SU-DHL-6 (cell line): ENCODE measurements around the gene ANAPC4.
"Not testable (repeated sequence)": the region's sequence is repeated elsewhere in the genome, so short reads cannot be mapped to it uniquely, and the experiment has no call there.

Experiments used
- H2AFZ ChIP-seq: fragments of 200-600 bp; sonication (generic); 2 replicates; pipeline ENCODE4 v1.6.1; 2014; ENCODE audit warnings: low read depth, mild to moderate bottlenecking, moderate library complexity, mixed read lengths, antibody characterized with exemption, low read length; ENCODE audit not compliant: severe bottlenecking
- H3F3A ChIP-seq: fragments of 200-600 bp; shearing (Covaris generic); 2 replicates; pipeline ENCODE4 v1.6.0; 2016; ENCODE audit warnings: antibody characterized with exemption, mild to moderate bottlenecking; ENCODE audit not compliant: insufficient read depth
- H3K27ac ChIP-seq: fragments of 200-600 bp; sonication (generic); 2 replicates; pipeline ENCODE4 v1.5.1; 2016; ENCODE audit warnings: low read depth, mild to moderate bottlenecking, low read length, moderate library complexity, mixed read lengths
- H3K27me3 ChIP-seq: fragments of 200-600 bp; sonication (generic), shearing (Covaris generic); 2 replicates; pipeline ENCODE4 v1.6.0; 2014; ENCODE audit warnings: mild to moderate bottlenecking, low read length
- H3K36me3 ChIP-seq: fragments of 200-600 bp; sonication (generic); 2 replicates; pipeline ENCODE4 v1.6.1; 2014; ENCODE audit warnings: mild to moderate bottlenecking, low read length, mixed read lengths
- H3K4me2 ChIP-seq: fragments of 300-600, 200-600 bp; shearing (Covaris generic), sonication (generic); 2 replicates; pipeline ENCODE4 v1.6.0; 2014; ENCODE audit warnings: low read length, low read depth, mild to moderate bottlenecking; ENCODE audit not compliant: poor library complexity, severe bottlenecking
- H3K4me3 ChIP-seq: fragments of 200-600 bp; sonication (generic); 2 replicates; pipeline ENCODE4 v1.5.1; 2014; ENCODE audit warnings: antibody characterized with exemption, low read length, mild to moderate bottlenecking, mixed read lengths; ENCODE audit not compliant: insufficient read depth, poor library complexity, severe bottlenecking
- H3K79me2 ChIP-seq: fragments of 200-600 bp; sonication (generic); 2 replicates; pipeline ENCODE4 v1.6.1; 2014; ENCODE audit warnings: mild to moderate bottlenecking, low read length, moderate library complexity; ENCODE audit not compliant: insufficient read depth
- H3K9ac ChIP-seq: fragments of 200-600 bp; sonication (generic); 2 replicates; pipeline ENCODE4 v1.7.0; 2014; ENCODE audit warnings: mild to moderate bottlenecking, low read length
- H3K9me2 ChIP-seq: fragments of 200-600 bp; sonication (generic); replicated peaks from 2 replicates; pipeline ENCODE4 v1.6.1; 2014; ENCODE audit warnings: low read length; ENCODE audit not compliant: insufficient read depth
- H3K9me3 ChIP-seq: fragments of 200-600 bp; sonication (generic); 2 replicates; pipeline ENCODE4 v1.6.1; 2014; ENCODE audit warnings: low read length, mixed read lengths; ENCODE audit not compliant: insufficient read depth
- H4K20me1 ChIP-seq: fragments of 200-600 bp; sonication (generic); 2 replicates; pipeline ENCODE4 v1.6.1; 2014; ENCODE audit warnings: low read depth, mild to moderate bottlenecking, antibody characterized with exemption, low read length, moderate library complexity, mixed read lengths
- EZH2phosphoT487 ChIP-seq: fragments of 200-600 bp; sonication (generic), shearing (Covaris generic); conservative IDR thresholded peaks from 2 replicates; pipeline ENCODE4 v1.6.1; 2018; ENCODE audit warnings: mild to moderate bottlenecking, antibody characterized with exemption, low read length, moderate library complexity, mixed read lengths
- TF ChIP-seq, protein P1 (sequence below): fragments of 200-600 bp; sonication (generic); IDR thresholded peaks from one replicate; pipeline ENCODE4 v1.5.1; 2017; ENCODE audit warnings: antibody characterized with exemption, mild to moderate bottlenecking, low read length, moderate library complexity; ENCODE audit not compliant: insufficient read depth, poor library complexity, severe bottlenecking

ANAPC4 gene

DNA sequence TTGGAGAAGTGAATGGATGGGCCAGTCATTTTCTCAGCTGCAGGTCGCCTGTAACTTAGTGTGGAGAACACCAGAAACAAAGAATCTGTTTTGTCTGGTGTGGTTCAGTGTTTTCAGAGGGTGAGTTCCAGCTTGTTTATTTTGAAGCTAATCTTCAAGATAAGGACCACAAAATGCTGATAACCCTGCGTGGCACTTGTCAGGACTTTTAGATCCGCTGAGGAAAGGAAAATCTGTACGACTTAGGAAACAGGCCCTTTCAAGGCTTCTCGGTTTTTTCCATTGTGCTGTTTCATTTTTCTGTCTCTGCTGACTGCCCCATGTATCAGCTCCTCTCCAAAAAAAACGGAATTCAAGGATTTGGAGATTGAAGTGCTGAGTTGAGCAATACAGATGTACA is 8.7 kb upstream of the ANAPC4 start:
- Histone ChIP-seq H3K9me3 (no peaks in the 10 kb centered on the region), H3F3A (peaks cover 5% of the 10 kb centered on the region; the same call in 1 of the 2 replicates), H3K27ac (no peak overlapping the region), H3K4me3 (no peak overlapping the region), H3K79me2 (no peaks in the 10 kb centered on the region), H3K9me2 (no peaks in the 10 kb centered on the region), H3K36me3 (no peaks in the 10 kb centered on the region), H3K9ac (no peak overlapping the region), H4K20me1 (no peaks in the 10 kb centered on the region), H3K4me2 (no peak overlapping the region), H3K27me3 (no peaks in the 10 kb centered on the region), H2AFZ (no peak overlapping the region)
- TF ChIP-seq EZH2phosphoT487: no peak
- TF ChIP-seq, protein P1, sequence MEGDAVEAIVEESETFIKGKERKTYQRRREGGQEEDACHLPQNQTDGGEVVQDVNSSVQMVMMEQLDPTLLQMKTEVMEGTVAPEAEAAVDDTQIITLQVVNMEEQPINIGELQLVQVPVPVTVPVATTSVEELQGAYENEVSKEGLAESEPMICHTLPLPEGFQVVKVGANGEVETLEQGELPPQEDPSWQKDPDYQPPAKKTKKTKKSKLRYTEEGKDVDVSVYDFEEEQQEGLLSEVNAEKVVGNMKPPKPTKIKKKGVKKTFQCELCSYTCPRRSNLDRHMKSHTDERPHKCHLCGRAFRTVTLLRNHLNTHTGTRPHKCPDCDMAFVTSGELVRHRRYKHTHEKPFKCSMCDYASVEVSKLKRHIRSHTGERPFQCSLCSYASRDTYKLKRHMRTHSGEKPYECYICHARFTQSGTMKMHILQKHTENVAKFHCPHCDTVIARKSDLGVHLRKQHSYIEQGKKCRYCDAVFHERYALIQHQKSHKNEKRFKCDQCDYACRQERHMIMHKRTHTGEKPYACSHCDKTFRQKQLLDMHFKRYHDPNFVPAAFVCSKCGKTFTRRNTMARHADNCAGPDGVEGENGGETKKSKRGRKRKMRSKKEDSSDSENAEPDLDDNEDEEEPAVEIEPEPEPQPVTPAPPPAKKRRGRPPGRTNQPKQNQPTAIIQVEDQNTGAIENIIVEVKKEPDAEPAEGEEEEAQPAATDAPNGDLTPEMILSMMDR: no peak

DNA sequence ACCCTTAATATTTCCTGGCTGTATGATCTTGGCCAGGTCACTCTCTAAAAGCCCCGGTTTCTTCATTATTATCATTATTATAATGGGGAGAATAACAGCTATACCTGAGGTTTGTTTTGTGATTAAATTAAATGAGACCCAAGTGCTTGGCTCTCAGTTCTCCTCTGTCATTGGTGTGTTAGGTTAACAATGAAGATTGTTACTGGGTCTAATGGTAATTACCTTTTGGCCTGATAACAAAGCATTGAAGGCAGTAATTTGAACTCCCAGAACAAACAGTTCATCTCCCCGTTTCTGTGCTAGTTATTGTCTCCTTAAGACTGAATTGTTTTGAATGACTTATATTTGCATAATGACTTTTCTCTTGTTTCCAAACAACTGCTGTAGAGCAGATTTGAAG is 6.8 kb upstream of the ANAPC4 start:
- no peaks in the 10 kb centered on the region for H3K9me2 ChIP-seq
- H4K20me1 ChIP-seq: no peaks in the 10 kb centered on the region
- H3K27me3 ChIP-seq: no peaks in the 10 kb centered on the region
- H3K4me2 ChIP-seq: no peak overlapping the region
- H2AFZ ChIP-seq: no peak overlapping the region
- H3K79me2 ChIP-seq: no peaks in the 10 kb centered on the region
- H3K4me3 ChIP-seq: no peak overlapping the region
- H3K36me3 ChIP-seq: no peaks in the 10 kb centered on the region
- no peak overlapping the region for H3K9ac ChIP-seq
- no peaks in the 10 kb centered on the region for H3K9me3 ChIP-seq
- TF ChIP-seq EZH2phosphoT487: no peak
- TF ChIP-seq, protein P1: no peak
- no peak overlapping the region for H3K27ac ChIP-seq
- peaks cover 10% of the 10 kb centered on the region; the same call in 1 of the 2 replicates for H3F3A ChIP-seq

DNA sequence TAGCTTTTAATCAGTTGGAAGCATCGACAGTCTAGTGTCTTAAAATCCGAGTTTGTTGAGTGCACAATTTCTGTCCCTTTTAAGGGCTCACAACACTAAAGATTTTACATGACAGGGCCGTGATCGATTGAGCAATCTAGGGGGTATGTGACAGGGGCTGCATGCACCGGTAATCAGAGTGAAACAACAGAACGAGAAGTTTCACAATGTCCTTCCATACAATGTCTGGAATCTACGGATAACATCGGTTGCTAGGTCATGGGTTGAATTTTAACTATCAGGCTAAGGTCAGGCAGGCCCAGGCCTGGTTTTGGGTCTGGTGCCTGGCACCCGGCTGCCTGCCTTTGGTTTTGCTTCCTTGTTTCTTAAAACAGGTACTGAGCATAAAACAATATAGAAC is 4.5 kb upstream of the ANAPC4 start:
- not testable (repeated sequence) for H3K4me3 ChIP-seq, H4K20me1 ChIP-seq, H3K9me3 ChIP-seq, H3K36me3 ChIP-seq, H3K4me2 ChIP-seq, H3K27me3 ChIP-seq, H2AFZ ChIP-seq, H3K9me2 ChIP-seq, H3K79me2 ChIP-seq, H3K9ac ChIP-seq, H3K27ac ChIP-seq
- H3F3A ChIP-seq: peaks cover 11% of the 10 kb centered on the region; the same call in 1 of the 2 replicates

DNA sequence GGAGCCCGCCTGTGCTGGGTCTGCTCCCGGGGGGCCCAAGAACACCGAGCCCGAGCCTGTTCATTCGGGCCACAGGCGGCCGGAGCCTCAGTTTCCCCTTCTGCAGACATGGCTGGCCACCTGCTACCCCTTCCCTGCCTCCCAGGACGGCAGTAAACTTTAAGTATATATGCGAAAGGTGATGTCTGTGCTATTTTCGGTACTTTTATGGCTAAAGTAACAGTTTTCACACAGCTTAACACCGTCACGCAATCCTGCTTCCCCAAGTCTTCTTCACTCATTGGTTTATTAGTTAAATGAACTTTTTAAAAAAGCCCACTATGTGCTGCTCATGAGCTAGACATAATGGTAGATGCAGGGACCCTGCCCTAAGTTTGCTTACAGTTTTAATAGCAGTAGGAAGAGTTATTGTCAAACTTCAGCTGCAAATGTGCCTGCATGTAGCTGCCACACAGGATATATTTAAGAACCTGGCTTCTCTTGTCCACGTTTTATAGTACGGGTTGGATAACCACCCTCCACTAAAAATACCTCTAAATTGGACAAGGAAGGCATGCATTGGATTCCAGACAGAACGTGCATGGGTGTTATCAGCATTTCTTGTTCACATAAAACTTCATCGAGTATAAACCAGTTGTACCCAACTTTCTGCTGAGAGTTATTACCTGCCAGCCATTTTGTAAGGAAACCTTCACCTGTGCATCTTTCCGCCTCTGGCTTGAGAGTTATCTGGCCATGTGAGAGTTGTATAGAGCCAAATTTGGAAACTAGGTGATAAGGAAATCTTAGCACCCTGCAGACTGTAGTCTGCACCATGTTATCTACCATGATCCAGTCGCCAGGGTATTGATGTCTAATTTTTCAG is 741 bp downstream of the ANAPC4 start:
- Histone ChIP-seq H3K27me3 (no peaks in the 10 kb centered on the region), H3K79me2 (peaks cover 31% of the 10 kb centered on the region), H3K4me3 (peak overlapping the region; percentile 73), H3K36me3 (peaks cover 20% of the 10 kb centered on the region; the same call in 1 of the 2 replicates), H3K9ac (peak overlapping the region; percentile 93), H3K9me3 (no peaks in the 10 kb centered on the region), H4K20me1 (no peaks in the 10 kb centered on the region), H3K9me2 (no peaks in the 10 kb centered on the region), H3K27ac (peak overlapping the region; percentile 52), H2AFZ (peak overlapping the region; percentile 76), H3K4me2 (peak overlapping the region; percentile 74), H3F3A (peaks cover 16% of the 10 kb centered on the region; the same call in 1 of the 2 replicates)
- no peak for TF ChIP-seq EZH2phosphoT487
- TF ChIP-seq, protein P1: no peak
